Astrocyte (in vitro differentiated cells and primary cell): ENCODE measurements around the gene TMEM100. TPM values are rescaled to one million over a fixed set of nuclear protein-coding genes. Genes with fewer than 3 reads are reported as not detected.

Experiments used
- DNase-seq: peaks from one replicate; pipeline ENCODE4 v3.0.0-alpha.2; 2010; ENCODE audit warnings: low read depth
- FAIRE-seq: peaks from 2 replicates; lab custom pipeline; 2011; peaks lifted over from hg19 to GRCh38; lab: Jason Lieb, UNC
- H2AFZ ChIP-seq: 2 replicates; pipeline ENCODE4 v1.6.0; 2012; ENCODE audit warnings: low read depth, low read length, inconsistent platforms
- H3K27ac ChIP-seq: 2 replicates; pipeline ENCODE4 v1.5.1; 2011; ENCODE audit warnings: low read depth, low read length, inconsistent platforms
- H3K27me3 ChIP-seq: 2 replicates; pipeline ENCODE4 v1.6.0; 2011; ENCODE audit warnings: low read length, inconsistent platforms; ENCODE audit not compliant: insufficient read depth
- H3K36me3 ChIP-seq: 2 replicates; pipeline ENCODE4 v1.5.1; 2011; ENCODE audit warnings: low read length, inconsistent platforms; ENCODE audit not compliant: insufficient read depth
- H3K4me1 ChIP-seq: 2 replicates; pipeline ENCODE4 v1.5.1; 2011; ENCODE audit warnings: low read length, inconsistent platforms; ENCODE audit not compliant: insufficient read depth
- H3K4me2 ChIP-seq: 2 replicates; pipeline ENCODE4 v1.6.0; 2012; ENCODE audit warnings: low read length, inconsistent platforms
- H3K4me3 ChIP-seq: 2 replicates; pipeline ENCODE4 v1.5.1; 2011; ENCODE audit warnings: low read depth, mild to moderate bottlenecking, low read length, inconsistent platforms; ENCODE audit not compliant: insufficient read depth
- H3K79me2 ChIP-seq: 2 replicates; pipeline ENCODE4 v1.6.0; 2012; ENCODE audit warnings: mild to moderate bottlenecking, low read length, inconsistent platforms; ENCODE audit not compliant: insufficient read depth
- H3K9ac ChIP-seq: 2 replicates; pipeline ENCODE4 v1.6.0; 2012; ENCODE audit warnings: mild to moderate bottlenecking, low read length, inconsistent platforms
- H3K9me3 ChIP-seq: 2 replicates; pipeline ENCODE4 v1.5.1; 2012; ENCODE audit warnings: low read depth, mild to moderate bottlenecking, low read length, inconsistent platforms; ENCODE audit not compliant: insufficient read depth
- H4K20me1 ChIP-seq: 2 replicates; pipeline ENCODE4 v1.6.0; 2012; ENCODE audit warnings: low read length, inconsistent platforms; ENCODE audit not compliant: insufficient read depth
- H3K27ac Mint-ChIP-seq: one replicate; pipeline ENCODE4 v1.8.0; 2021; ENCODE audit warnings: mild to moderate bottlenecking, mixed read lengths; ENCODE audit not compliant: unreplicated experiment
- H3K27me3 Mint-ChIP-seq: one replicate; pipeline ENCODE4 v1.8.0; 2021; ENCODE audit warnings: low read depth, mixed read lengths; ENCODE audit not compliant: unreplicated experiment
- H3K36me3 Mint-ChIP-seq: one replicate; pipeline ENCODE4 v1.8.0; 2021; ENCODE audit warnings: low read depth, mixed read lengths; ENCODE audit not compliant: unreplicated experiment
- H3K4me1 Mint-ChIP-seq: one replicate; pipeline ENCODE4 v1.8.0; 2021; ENCODE audit warnings: low read depth, mixed read lengths; ENCODE audit not compliant: unreplicated experiment
- H3K4me3 Mint-ChIP-seq: one replicate; pipeline ENCODE4 v1.8.0; 2021; ENCODE audit warnings: mild to moderate bottlenecking, moderate library complexity, mixed read lengths; ENCODE audit not compliant: unreplicated experiment
- H3K9me3 Mint-ChIP-seq: one replicate; pipeline ENCODE4 v1.8.0; 2021; ENCODE audit warnings: mild to moderate bottlenecking, mixed read lengths; ENCODE audit not compliant: unreplicated experiment
- CTCF ChIP-seq: IDR thresholded peaks from 2 replicates; pipeline ENCODE4 v1.5.1; 2011; ENCODE audit warnings: low read depth, mild to moderate bottlenecking, inconsistent platforms, low read length, moderate library complexity; ENCODE audit not compliant: insufficient read depth
- EZH2 ChIP-seq: IDR thresholded peaks from 2 replicates; pipeline ENCODE4 v1.6.1; 2012; ENCODE audit warnings: mild to moderate bottlenecking, low read length, inconsistent platforms; ENCODE audit not compliant: insufficient read depth
- total RNA-seq: library from RNA; stranded (reverse); gene quantifications from 2 replicates; pipeline ENCODE4 v1.2.1, GENCODE V29; 2021

TMEM100 gene
- total RNA-seq, 1 donor from 2014 or later = 7.3 TPM

GRCh38 chr17:55748841-55749240 lies 26.2 kb upstream of the TMEM100 start:
- no peaks in the 10 kb centered on the region for H3K27me3 ChIP-seq
- H3K4me3 Mint-ChIP-seq = no peak overlapping the region

GRCh38 chr17:55747209-55747608 lies 24.5 kb upstream of the TMEM100 start:
- Mint-ChIP-seq H3K27ac (no peak overlapping the region), H3K27me3 (no peaks in the 10 kb centered on the region), H3K4me1 (peaks cover 8% of the 10 kb centered on the region), H3K36me3 (no peaks in the 10 kb centered on the region), H3K9me3 (no peaks in the 10 kb centered on the region), H3K4me3 (no peak overlapping the region)
- Histone ChIP-seq H3K27ac (no peak overlapping the region), H3K36me3 (no peaks in the 10 kb centered on the region), H2AFZ (no peak overlapping the region), H3K27me3 (no peaks in the 10 kb centered on the region), H3K9ac (no peak overlapping the region), H3K79me2 (peaks cover 12% of the 10 kb centered on the region), H3K9me3 (no peaks in the 10 kb centered on the region), H3K4me2 (no peak overlapping the region), H4K20me1 (no peaks in the 10 kb centered on the region), H3K4me1 (peaks cover 5% of the 10 kb centered on the region), H3K4me3 (no peak overlapping the region)
- FAIRE-seq (no peak), DNase-seq (no peak)
- no peak for TF ChIP-seq CTCF
- no peak for TF ChIP-seq EZH2

More at GRCh38 chr17:55748841-55749240, 26.2 kb upstream of the TMEM100 start:
- peaks cover 10% of the 10 kb centered on the region for H3K4me1 Mint-ChIP-seq
- Histone ChIP-seq H3K27ac (no peak overlapping the region), H3K36me3 (peaks cover 2% of the 10 kb centered on the region), H3K4me2 (no peak overlapping the region), H3K9ac (no peak overlapping the region), H3K9me3 (no peaks in the 10 kb centered on the region), H3K4me3 (no peak overlapping the region), H3K79me2 (peaks cover 27% of the 10 kb centered on the region), H3K4me1 (peaks cover 5% of the 10 kb centered on the region), H2AFZ (no peak overlapping the region), H4K20me1 (peaks cover 4% of the 10 kb centered on the region)
- H3K27me3 Mint-ChIP-seq = no peaks in the 10 kb centered on the region
- H3K36me3 Mint-ChIP-seq = no peaks in the 10 kb centered on the region
- DNase-seq (no peak), FAIRE-seq (no peak)
- no peaks in the 10 kb centered on the region for H3K9me3 Mint-ChIP-seq
- TF ChIP-seq EZH2 (no peak), CTCF (no peak)
- no peak overlapping the region for H3K27ac Mint-ChIP-seq

GRCh38 chr17:55746466-55746865 lies 23.8 kb upstream of the TMEM100 start:
- Histone ChIP-seq H3K4me1 (no peaks in the 10 kb centered on the region), H3K4me3 (no peak overlapping the region), H3K27ac (no peak overlapping the region), H2AFZ (no peak overlapping the region), H3K27me3 (no peaks in the 10 kb centered on the region), H3K4me2 (no peak overlapping the region), H4K20me1 (no peaks in the 10 kb centered on the region), H3K36me3 (no peaks in the 10 kb centered on the region), H3K9me3 (no peaks in the 10 kb centered on the region), H3K9ac (no peak overlapping the region), H3K79me2 (peaks cover 4% of the 10 kb centered on the region)
- Mint-ChIP-seq H3K36me3 (no peaks in the 10 kb centered on the region), H3K27ac (no peak overlapping the region), H3K4me1 (peaks cover 1% of the 10 kb centered on the region), H3K4me3 (no peak overlapping the region), H3K9me3 (no peaks in the 10 kb centered on the region), H3K27me3 (no peaks in the 10 kb centered on the region)
- TF ChIP-seq CTCF (no peak), EZH2 (no peak)
- DNase-seq = no peak
- FAIRE-seq = no peak
